H9 (cell line): Measurements from ENCODE around the gene B3GLCT. TPM values are rescaled to one million over a fixed set of nuclear protein-coding genes. Genes with fewer than 3 reads are reported as not detected.

Source experiments
- DNase-seq: peaks from one replicate; pipeline ENCODE4 v3.0.0-alpha.2; 2017
- H2AFZ ChIP-seq: one replicate; pipeline ENCODE4 v1.6.1; 2013; ENCODE audit warnings: mild to moderate bottlenecking, low read length, control low read depth, moderate library complexity
- H2AK5ac ChIP-seq: 2 replicates; pipeline ENCODE4 v1.6.1; 2013; ENCODE audit warnings: low read length, control low read depth, mixed read lengths; ENCODE audit not compliant: insufficient read length
- H2BK120ac ChIP-seq: one replicate; pipeline ENCODE4 v1.6.1; 2013; ENCODE audit warnings: low read depth, mild to moderate bottlenecking, low read length, control low read depth, inconsistent platforms; ENCODE audit not compliant: poor library complexity, severe bottlenecking
- H2BK12ac ChIP-seq: 2 replicates; pipeline ENCODE4 v1.6.1; 2013; ENCODE audit warnings: low read length, control low read depth, mixed read lengths, low read depth; ENCODE audit not compliant: insufficient read length
- H2BK15ac ChIP-seq: 2 replicates; pipeline ENCODE4 v1.6.1; 2013; ENCODE audit warnings: low read depth, low read length, control low read depth
- H2BK20ac ChIP-seq: one replicate; pipeline ENCODE4 v1.6.1; 2013; ENCODE audit warnings: low read depth, mild to moderate bottlenecking, low read length, control low read depth, inconsistent platforms; ENCODE audit not compliant: poor library complexity, severe bottlenecking
- H2BK5ac ChIP-seq: 2 replicates; pipeline ENCODE4 v1.6.1; 2013; ENCODE audit warnings: low read length, control low read depth, mixed read lengths; ENCODE audit not compliant: insufficient read length
- H3K14ac ChIP-seq: 2 replicates; pipeline ENCODE4 v1.6.1; 2013; ENCODE audit warnings: low read length, control low read depth; ENCODE audit not compliant: insufficient read depth
- H3K18ac ChIP-seq: 2 replicates; pipeline ENCODE4 v1.6.1; 2013; ENCODE audit warnings: low read depth, mild to moderate bottlenecking, mixed read lengths, low read length, control low read depth; ENCODE audit not compliant: insufficient read length
- H3K23ac ChIP-seq: 2 replicates; pipeline ENCODE4 v1.6.1; 2013; ENCODE audit warnings: low read length, control low read depth, mixed read lengths, low read depth; ENCODE audit not compliant: insufficient read length
- H3K23me2 ChIP-seq: 2 replicates; pipeline ENCODE4 v1.6.1; 2013; ENCODE audit warnings: low read depth, mild to moderate bottlenecking, mixed read lengths, low read length, control low read depth; ENCODE audit not compliant: insufficient read length, poor library complexity, severe bottlenecking
- H3K27ac ChIP-seq: 2 replicates; pipeline ENCODE4 v1.5.1; 2013; ENCODE audit warnings: low read length, control low read depth, mixed read lengths, low read depth; ENCODE audit not compliant: insufficient read length
- H3K27me3 ChIP-seq: 2 replicates; pipeline ENCODE4 v1.6.1; 2013; ENCODE audit warnings: low read length, control low read depth, inconsistent platforms; ENCODE audit not compliant: insufficient read depth
- H3K4ac ChIP-seq: 2 replicates; pipeline ENCODE4 v1.6.1; 2013; ENCODE audit warnings: low read depth, mild to moderate bottlenecking, control low read depth, inconsistent platforms, low read length, moderate library complexity
- H3K4me1 ChIP-seq: 2 replicates; pipeline ENCODE4 v1.6.1; 2013; ENCODE audit warnings: low read length, control low read depth, inconsistent platforms; ENCODE audit not compliant: insufficient read depth
- H3K4me2 ChIP-seq: 2 replicates; pipeline ENCODE4 v1.6.1; 2013; ENCODE audit warnings: low read length, control low read depth, mixed read lengths; ENCODE audit not compliant: insufficient read length, insufficient read depth
- H3K56ac ChIP-seq: 2 replicates; pipeline ENCODE4 v1.6.1; 2013; ENCODE audit warnings: low read depth, mild to moderate bottlenecking, mixed read lengths, low read length, control low read depth; ENCODE audit not compliant: insufficient read length
- H3K79me1 ChIP-seq: 2 replicates; pipeline ENCODE4 v1.6.1; 2013; ENCODE audit warnings: low read depth, mild to moderate bottlenecking, moderate library complexity, low read length, control low read depth, inconsistent platforms; ENCODE audit not compliant: insufficient read depth, poor library complexity, severe bottlenecking
- H3K79me2 ChIP-seq: 2 replicates; pipeline ENCODE4 v1.6.1; 2013; ENCODE audit warnings: low read length, control low read depth, inconsistent platforms; ENCODE audit not compliant: insufficient read depth
- H3K9ac ChIP-seq: 2 replicates; pipeline ENCODE4 v1.6.1; 2013; ENCODE audit warnings: low read length, control low read depth, mixed read lengths; ENCODE audit not compliant: insufficient read length; ENCODE audit errors: extremely low read depth
- H3K9me3 ChIP-seq: one replicate; pipeline ENCODE4 v1.6.1; 2013; ENCODE audit warnings: low read depth, low read length, inconsistent platforms; ENCODE audit not compliant: control insufficient read depth
- H3T11ph ChIP-seq: one replicate; pipeline ENCODE4 v1.6.1; 2013; ENCODE audit warnings: mild to moderate bottlenecking, low read length, control low read depth, inconsistent platforms
- H4K20me1 ChIP-seq: one replicate; pipeline ENCODE4 v1.6.1; 2013; ENCODE audit not compliant: control insufficient read depth, insufficient read length, insufficient read depth
- H4K5ac ChIP-seq: 2 replicates; pipeline ENCODE4 v1.6.1; 2013; ENCODE audit warnings: low read depth, mild to moderate bottlenecking, mixed read lengths, low read length, control low read depth; ENCODE audit not compliant: insufficient read length
- H4K8ac ChIP-seq: replicated peaks from 2 replicates; pipeline ENCODE4 v1.6.1; 2013; ENCODE audit warnings: low read length, control low read depth, mixed read lengths, low read depth; ENCODE audit not compliant: insufficient read length
- H4K91ac ChIP-seq: 2 replicates; pipeline ENCODE4 v1.6.1; 2013; ENCODE audit warnings: low read depth, mild to moderate bottlenecking, moderate library complexity, mixed read lengths, low read length, control low read depth; ENCODE audit not compliant: insufficient read length
- H3K27ac Mint-ChIP-seq, 3 experiments: 2 replicates in 2 of 3; 3 replicates in 1 of 3; pipeline ENCODE4 v1.8.0; 2020 to 2021; ENCODE audit warnings: mixed read lengths in 3 of 3, mild to moderate bottlenecking in 1 of 3, moderate library complexity in 1 of 3
- H3K27me3 Mint-ChIP-seq: 2 replicates; pipeline ENCODE4 v1.8.0; 2021; ENCODE audit warnings: low read depth, mild to moderate bottlenecking, moderate library complexity, mixed read lengths
- H3K36me3 Mint-ChIP-seq, 3 experiments: 2 replicates in 2 of 3; 3 replicates in 1 of 3; pipeline ENCODE4 v1.8.0; 2020 to 2021; ENCODE audit warnings: low read depth in 3 of 3, mixed read lengths in 3 of 3; ENCODE audit not compliant: insufficient read depth in 1 of 3
- H3K4me1 Mint-ChIP-seq, 2 experiments: 2 replicates each; pipeline ENCODE4 v1.8.0; 2020; ENCODE audit warnings: mixed read lengths in 2 of 2
- H3K4me3 Mint-ChIP-seq, 2 experiments: 2 replicates in 1 of 2; 3 replicates in 1 of 2; pipeline ENCODE4 v1.8.0; 2020 to 2021; ENCODE audit warnings: mild to moderate bottlenecking in 2 of 2, mixed read lengths in 2 of 2, moderate library complexity in 1 of 2
- H3K9me3 Mint-ChIP-seq, 2 experiments: 2 replicates in 1 of 2; 3 replicates in 1 of 2; pipeline ENCODE4 v1.8.0; 2020; ENCODE audit warnings: mild to moderate bottlenecking in 2 of 2, mixed read lengths in 2 of 2, moderate library complexity in 1 of 2
- WGBS: extraction: QIAGEN DNeasy Blood & Tissue Kit; methylation state at CpG from one replicate; pipeline ENCODE4 v1.1.7; 2013; ENCODE audit warnings: missing lambda C conversion rate, low lambda C conversion rate, mixed read lengths; ENCODE audit not compliant: insufficient read length; ENCODE audit errors: extremely low coverage; 5-methylcytosine and 5-hydroxymethylcytosine counted together
- total RNA-seq: library from RNA; stranded (reverse); gene quantifications from 2 replicates; pipeline ENCODE4 v1.2.1, GENCODE V29; 2021
- TF ChIP-seq, protein P1 (sequence below): fragments of 200-600 bp; sonication (generic); conservative IDR thresholded peaks from 3 replicates; pipeline ENCODE4 v1.8.0; 2021; ENCODE audit warnings: antibody characterized with exemption, mild to moderate bottlenecking

B3GLCT gene
- total RNA-seq, 1 experiment from 2014 or later: 5.4 TPM

DNA sequence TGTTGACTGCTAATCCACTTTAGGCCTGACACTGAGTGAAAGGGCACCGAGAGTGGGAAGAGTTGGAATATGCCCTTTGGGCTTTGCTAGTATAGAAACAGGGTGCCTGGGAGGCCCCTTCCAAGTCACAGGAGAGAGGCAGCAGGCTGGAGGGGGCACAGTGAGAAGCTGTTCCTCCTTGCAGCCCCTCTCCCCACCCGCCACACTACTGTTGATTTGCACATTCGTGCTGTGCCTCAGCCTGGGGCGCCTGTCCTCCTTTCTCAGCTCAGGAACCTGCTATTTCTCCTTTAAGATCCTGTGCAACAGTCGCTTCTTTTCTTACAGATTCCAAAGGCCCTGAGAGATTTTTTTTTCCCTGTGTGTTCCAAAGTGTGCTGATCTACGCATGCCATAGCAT is 2.8 kb upstream of the B3GLCT start:
- Mint-ChIP-seq H3K27me3 (peaks cover 7% of the 10 kb centered on the region; the same call in 1 of the 2 replicates), H3K4me1 (peaks cover 20 to 21% of the 10 kb centered on the region in 2 experiments), H3K27ac (no peak overlapping the region), H3K36me3 (peaks cover 0 to 2% (median 0%) of the 10 kb centered on the region in 3 experiments; a peak in 2 of 7 replicates), H3K9me3 (peaks cover 0 to 2% of the 10 kb centered on the region in 2 experiments; a peak in 3 of 5 replicates), H3K4me3 (no peak overlapping the region)
- H4K20me1 ChIP-seq: no peaks in the 10 kb centered on the region
- TF ChIP-seq, protein P1, sequence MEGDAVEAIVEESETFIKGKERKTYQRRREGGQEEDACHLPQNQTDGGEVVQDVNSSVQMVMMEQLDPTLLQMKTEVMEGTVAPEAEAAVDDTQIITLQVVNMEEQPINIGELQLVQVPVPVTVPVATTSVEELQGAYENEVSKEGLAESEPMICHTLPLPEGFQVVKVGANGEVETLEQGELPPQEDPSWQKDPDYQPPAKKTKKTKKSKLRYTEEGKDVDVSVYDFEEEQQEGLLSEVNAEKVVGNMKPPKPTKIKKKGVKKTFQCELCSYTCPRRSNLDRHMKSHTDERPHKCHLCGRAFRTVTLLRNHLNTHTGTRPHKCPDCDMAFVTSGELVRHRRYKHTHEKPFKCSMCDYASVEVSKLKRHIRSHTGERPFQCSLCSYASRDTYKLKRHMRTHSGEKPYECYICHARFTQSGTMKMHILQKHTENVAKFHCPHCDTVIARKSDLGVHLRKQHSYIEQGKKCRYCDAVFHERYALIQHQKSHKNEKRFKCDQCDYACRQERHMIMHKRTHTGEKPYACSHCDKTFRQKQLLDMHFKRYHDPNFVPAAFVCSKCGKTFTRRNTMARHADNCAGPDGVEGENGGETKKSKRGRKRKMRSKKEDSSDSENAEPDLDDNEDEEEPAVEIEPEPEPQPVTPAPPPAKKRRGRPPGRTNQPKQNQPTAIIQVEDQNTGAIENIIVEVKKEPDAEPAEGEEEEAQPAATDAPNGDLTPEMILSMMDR: no peak
- H2AFZ ChIP-seq: no peak overlapping the region
- H4K91ac ChIP-seq: no peak overlapping the region
- no peaks in the 10 kb centered on the region for H3K27me3 ChIP-seq
- no peak overlapping the region for H3K4me2 ChIP-seq
- H2BK12ac ChIP-seq: no peak overlapping the region
- no peak overlapping the region for H2BK20ac ChIP-seq
- no peak overlapping the region for H3K4ac ChIP-seq
- no peak overlapping the region for H3K18ac ChIP-seq
- H3T11ph ChIP-seq: no peak overlapping the region
- H3K56ac ChIP-seq: no peak overlapping the region
- H3K23ac ChIP-seq: no peak overlapping the region
- H3K23me2 ChIP-seq: no peaks in the 10 kb centered on the region
- H2BK120ac ChIP-seq: no peak overlapping the region
- no peak overlapping the region for H2BK5ac ChIP-seq
- H3K4me1 ChIP-seq: no peaks in the 10 kb centered on the region; the same call in 1 of the 2 replicates
- H2AK5ac ChIP-seq: no peak overlapping the region
- DNase-seq: no peak
- WGBS: no CpG with 5 or more reads among the region's 6 CpGs
- H3K9ac ChIP-seq: no peak overlapping the region
- H4K5ac ChIP-seq: no peak overlapping the region
- no peaks in the 10 kb centered on the region for H3K79me2 ChIP-seq
- H3K79me1 ChIP-seq: no peaks in the 10 kb centered on the region
- H3K27ac ChIP-seq: no peak overlapping the region
- no peak overlapping the region for H4K8ac ChIP-seq
- H3K14ac ChIP-seq: no peak overlapping the region
- H2BK15ac ChIP-seq: no peak overlapping the region
- H3K9me3 ChIP-seq: no peaks in the 10 kb centered on the region
